Measurements from ENCODE around the gene CDKAL1.

- TF ChIP-seq TAF1 (IDR thresholded peaks at IDR 0.05; ENCODE audit: low read depth, low read length) = no peak
- no peak for TF ChIP-seq POLR2A (IDR thresholded peaks at IDR 0.05; ENCODE audit: low read depth, low read length)
- TF ChIP-seq POLR2AphosphoS5 (IDR thresholded peaks at IDR 0.05; ENCODE audit: low read depth, low read length) = no peak
Observed at GRCh38 chr6:20665290-20665689, 131.0 kb downstream of the CDKAL1 start.
